ENCODE measurements around the gene MTLN. TPM values are rescaled to one million over a fixed set of nuclear protein-coding genes. Genes with fewer than 3 reads are reported as not detected.

The MTLN gene, protein sequence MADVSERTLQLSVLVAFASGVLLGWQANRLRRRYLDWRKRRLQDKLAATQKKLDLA
- total RNA-seq, result 52.8 and 104 TPM in 2 replicates

DNA sequence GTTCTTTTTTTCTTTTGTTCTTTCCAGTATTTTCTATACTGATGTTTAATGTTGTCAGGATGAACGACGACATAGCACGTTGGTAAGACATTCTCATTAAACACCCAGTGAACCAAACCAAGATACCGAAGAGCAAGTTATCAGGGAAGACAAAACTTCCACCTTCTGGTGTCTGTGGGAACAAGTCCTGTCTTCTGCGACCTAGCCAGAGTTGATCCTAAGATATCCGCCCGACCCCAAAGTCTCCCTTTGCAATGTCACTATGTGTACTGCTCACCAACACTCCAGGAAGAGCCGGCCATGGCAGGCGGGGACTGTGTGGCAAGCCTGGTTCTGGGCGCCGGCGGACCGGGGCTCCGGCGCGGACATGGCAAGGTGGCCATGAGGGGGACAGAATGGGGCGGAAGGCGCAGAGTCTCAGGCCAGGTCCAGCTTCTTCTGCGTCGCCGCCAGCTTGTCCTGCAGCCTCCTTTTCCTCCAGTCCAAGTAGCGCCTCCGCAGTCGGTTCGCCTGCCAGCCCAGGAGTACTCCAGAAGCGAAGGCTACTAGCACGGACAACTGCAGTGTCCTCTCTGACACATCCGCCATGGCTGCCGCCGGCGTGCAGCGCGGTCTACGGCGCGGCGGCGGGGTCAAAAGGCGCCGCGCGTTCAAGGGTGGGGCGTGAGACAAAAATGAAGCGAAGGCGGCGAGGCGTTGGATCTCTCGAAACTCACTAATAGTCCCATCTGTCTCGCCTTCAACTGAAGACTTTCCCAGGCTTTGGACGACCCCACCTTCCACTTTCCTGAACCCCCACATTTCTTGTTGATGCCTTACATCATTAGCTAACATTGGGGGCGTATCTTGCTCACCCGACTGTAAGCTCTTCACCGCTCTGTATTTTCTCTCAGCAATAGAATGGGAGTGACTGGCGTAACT, at the start of gene MTLN:
Gene MTLN (minus strand): TSS at position 610 of the 921 bp plus-strand sequence. CDS start 22 bp downstream, at position 588.

DNA sequence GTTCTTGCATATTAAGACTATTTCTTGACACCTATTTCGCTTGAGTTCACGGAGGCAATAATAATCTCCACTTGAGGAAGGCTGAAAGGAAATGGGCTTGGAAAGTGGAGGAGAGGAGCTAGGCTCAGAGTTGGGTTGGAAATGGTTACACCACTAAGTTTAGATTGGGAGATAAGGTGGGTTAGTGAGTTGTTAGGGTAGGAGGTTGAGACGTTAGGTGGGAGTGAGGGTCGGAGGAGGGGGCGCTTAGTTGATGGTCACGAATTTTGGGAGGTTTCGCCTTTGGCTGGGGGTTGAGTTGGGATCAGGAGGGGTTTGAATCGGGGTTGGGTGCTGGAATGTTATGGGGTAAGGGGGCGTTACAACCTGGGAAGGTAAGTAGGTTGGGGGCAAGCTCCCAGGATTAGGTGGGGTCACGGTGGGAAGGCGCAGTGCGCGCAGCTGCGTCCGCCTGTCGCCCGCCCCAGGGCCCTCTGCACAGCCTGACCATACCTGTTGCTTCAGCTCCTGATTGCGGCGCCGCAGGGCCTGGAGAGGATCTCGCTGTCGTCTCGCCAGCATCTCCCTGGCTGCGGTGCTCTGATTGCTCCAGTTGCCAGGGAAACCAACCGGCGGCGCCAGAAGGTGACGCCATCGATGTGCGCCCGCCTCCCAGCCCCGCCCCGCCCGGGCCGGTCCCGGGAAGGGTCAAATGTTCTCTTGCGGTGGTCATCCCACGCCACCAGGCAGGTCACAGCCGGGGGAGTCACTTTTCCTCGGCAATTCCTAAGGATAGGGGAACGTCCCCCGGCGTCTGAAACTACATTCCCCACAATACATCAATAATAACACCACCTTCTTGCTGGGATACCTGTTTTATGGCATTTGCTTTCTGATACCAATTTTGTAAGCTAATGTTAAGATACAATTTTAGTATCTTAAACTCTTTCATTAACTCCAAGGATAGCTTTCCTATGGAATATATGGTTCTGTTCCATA, 7.7 kb downstream of the MTLN start, which contains the start of gene NPHP1:
Gene NPHP1 (minus strand): TSS at position 606 of the 978 bp plus-strand sequence. CDS start 45 bp downstream, at position 561.

Other genes with a start within 250 kb of the MTLN start
- gene MALL, start 96.7 kb downstream of the MTLN start, total RNA-seq, result 126 and 169 TPM in 2 replicates
- 4.1 and 5.0 TPM in 2 replicates for gene NPHP1, start 7.5 kb downstream of the MTLN start, total RNA-seq

Data from airway epithelial cell (primary cell).